Large intestine (tissue), 3 donors: Measurements from ENCODE around the gene BIN2. TPM values are rescaled to one million over a fixed set of nuclear protein-coding genes. Genes with fewer than 3 reads are reported as not detected.
"Not testable (repeated sequence)": the region's sequence is repeated elsewhere in the genome, so short reads cannot be mapped to it uniquely, and the experiment has no call there.

ENCODE experiments used
- DNase-seq, 2 donors: peaks; one replicate each; pipeline versions ENCODE4 v3.0.0 to v3.0.0-alpha.2; 2013
- H3K27ac ChIP-seq: one replicate; pipeline ENCODE4 v1.5.1; 2013; ENCODE audit warnings: low read length
- H3K27me3 ChIP-seq: 2 replicates; pipeline ENCODE4 v1.6.1; 2013; ENCODE audit warnings: low read length; ENCODE audit not compliant: control insufficient read depth, insufficient read depth
- H3K36me3 ChIP-seq: 2 replicates; pipeline ENCODE4 v1.6.1; 2013; ENCODE audit warnings: low read length; ENCODE audit not compliant: control insufficient read depth, insufficient read depth
- H3K4me1 ChIP-seq: one replicate; pipeline ENCODE4 v1.6.1; 2013; ENCODE audit warnings: low read length; ENCODE audit not compliant: control insufficient read depth, insufficient read depth
- H3K4me3 ChIP-seq: one replicate; pipeline ENCODE4 v1.5.1; 2013; ENCODE audit warnings: low read length
- H3K9me3 ChIP-seq: one replicate; pipeline ENCODE4 v1.6.1; 2013; ENCODE audit warnings: mild to moderate bottlenecking, low read depth, low read length, moderate library complexity; ENCODE audit not compliant: control insufficient read depth
- WGBS: methylation state at CpG from one replicate; pipeline ENCODE4 v1.1.5; 2013; ENCODE audit warnings: low lambda C conversion rate; ENCODE audit not compliant: insufficient coverage; 5-methylcytosine and 5-hydroxymethylcytosine counted together
- polyA plus RNA-seq: library from polyadenylated mRNA; unstranded; fragments of 120-200 nt; gene quantifications from one replicate; pipeline ENCODE4 v1.2.1, GENCODE V29; 2013

Gene BIN2
- polyA plus RNA-seq, 1 donor, result 7.0 TPM

DNA sequence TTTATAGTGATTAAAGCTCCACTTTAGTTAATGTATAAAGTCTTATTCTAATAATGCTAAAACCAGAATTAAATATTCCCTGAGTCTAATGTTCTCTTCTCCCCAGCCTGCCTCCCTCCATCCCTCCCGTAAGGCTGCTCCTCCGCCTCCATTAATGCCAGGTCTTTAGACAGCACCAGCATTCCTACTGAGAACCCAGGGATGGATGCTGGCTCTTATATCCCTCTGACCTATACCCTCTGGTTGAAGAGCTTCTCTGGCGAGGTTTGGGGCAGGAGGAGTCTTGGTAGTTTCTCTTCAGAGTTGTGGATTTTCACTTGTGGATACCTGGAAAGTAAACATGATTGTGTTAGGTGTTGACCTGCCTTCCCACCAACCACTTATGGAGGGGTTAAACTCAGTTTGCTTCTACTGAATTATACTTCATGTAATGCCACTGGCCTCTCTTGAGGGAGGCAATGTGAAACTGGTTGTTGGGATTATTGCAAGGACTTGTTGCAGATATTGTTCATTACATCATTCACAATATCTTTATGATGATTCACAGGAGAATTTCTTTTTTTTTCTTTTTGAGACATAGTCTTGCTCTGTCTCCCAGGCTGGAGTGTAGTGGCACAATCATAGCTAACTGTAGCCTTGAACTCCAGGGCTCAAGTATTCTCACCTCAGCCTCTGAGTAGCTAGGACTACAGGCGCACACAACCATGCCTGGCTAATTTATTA is 42.6 kb downstream of the BIN2 start:
- Histone ChIP-seq H3K4me1 (no peaks in the 10 kb centered on the region), H3K4me3 (no peak overlapping the region), H3K36me3 (no peaks in the 10 kb centered on the region), H3K27me3 (no peaks in the 10 kb centered on the region), H3K27ac (no peak overlapping the region), H3K9me3 (no peaks in the 10 kb centered on the region)
- no peak for DNase-seq
- no CpG with 5 or more reads among the region's 4 CpGs for WGBS

GRCh38 chr12:51275088-51275487 is 48.9 kb downstream of the BIN2 start:
- Histone ChIP-seq H3K9me3 (no peaks in the 10 kb centered on the region), H3K36me3 (no peaks in the 10 kb centered on the region), H3K4me1 (peaks cover 14% of the 10 kb centered on the region), H3K27me3 (no peaks in the 10 kb centered on the region), H3K4me3 (no peak overlapping the region), H3K27ac (no peak overlapping the region)
- peak; percentile 19 to 57 for DNase-seq
- WGBS, result no CpG with 5 or more reads among the region's 1 CpG

GRCh38 chr12:51272810-51273209 is 51.2 kb downstream of the BIN2 start:
- not testable (repeated sequence) for H3K36me3 ChIP-seq, H3K9me3 ChIP-seq, H3K4me3 ChIP-seq, H3K27ac ChIP-seq, H3K27me3 ChIP-seq, DNase-seq
- H3K4me1 ChIP-seq, result peaks cover 14% of the 10 kb centered on the region
- no CpG with 5 or more reads among the region's 7 CpGs for WGBS

DNA sequence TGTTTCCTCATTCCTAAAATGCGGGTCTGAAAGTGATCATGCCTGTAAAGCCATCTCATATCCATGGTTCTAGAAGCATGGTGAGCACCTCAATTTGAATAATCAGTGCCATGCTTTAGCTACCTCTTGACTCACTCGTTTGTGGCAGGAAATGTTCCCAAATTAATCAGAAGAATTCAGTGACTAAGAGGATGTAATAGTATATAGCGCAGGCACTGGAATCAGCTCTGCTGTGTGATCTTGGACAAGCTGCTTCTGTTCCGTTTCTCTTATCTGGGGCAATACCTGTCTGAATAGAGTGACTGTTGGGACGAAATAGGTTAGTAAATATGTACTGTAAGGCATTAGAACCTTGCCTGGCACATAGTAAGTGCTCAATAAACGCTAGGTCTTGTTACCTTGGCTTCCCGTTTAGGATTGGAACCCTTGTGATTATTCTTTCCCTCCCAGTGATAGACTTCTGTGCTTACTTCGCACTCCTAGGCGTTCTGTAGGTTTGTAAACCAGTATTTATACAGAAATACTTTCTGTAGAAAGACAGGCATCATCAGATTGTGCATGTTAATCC is 52.9 kb downstream of the BIN2 start:
- H3K4me3 ChIP-seq, result peak overlapping the region; percentile 70
- H3K9me3 ChIP-seq, result no peaks in the 10 kb centered on the region
- H3K4me1 ChIP-seq, result peaks cover 14% of the 10 kb centered on the region
- WGBS, result 100% methylated on average over 2 of the region's 9 CpGs
- peak in 1 of 2 donors; percentile 16 for DNase-seq
- peak overlapping the region; percentile 97 for H3K27ac ChIP-seq
- no peaks in the 10 kb centered on the region for H3K36me3 ChIP-seq
- H3K27me3 ChIP-seq, result peaks cover 2% of the 10 kb centered on the region

GRCh38 chr12:51270067-51270950 is 53.7 kb downstream of the BIN2 start, which contains the start of gene SMAGP:
Gene SMAGP, minus strand, starts transcription at chr12:51270415. Its CDS starts 1,137 bp downstream, at chr12:51269278.
- no CpG with 5 or more reads among the region's 83 CpGs for WGBS
- peaks cover 2% of the 10 kb centered on the region for H3K27me3 ChIP-seq
- DNase-seq, result peak; percentile 78 to 91
- no peaks in the 10 kb centered on the region for H3K36me3 ChIP-seq
- no peaks in the 10 kb centered on the region for H3K9me3 ChIP-seq
- H3K27ac ChIP-seq, result peak within 1 kb of the TSS; percentile 97
- H3K4me3 ChIP-seq, result peak within 1 kb of the TSS; percentile 70
- H3K4me1 ChIP-seq, result peaks cover 14% of the 10 kb centered on the region

DNA sequence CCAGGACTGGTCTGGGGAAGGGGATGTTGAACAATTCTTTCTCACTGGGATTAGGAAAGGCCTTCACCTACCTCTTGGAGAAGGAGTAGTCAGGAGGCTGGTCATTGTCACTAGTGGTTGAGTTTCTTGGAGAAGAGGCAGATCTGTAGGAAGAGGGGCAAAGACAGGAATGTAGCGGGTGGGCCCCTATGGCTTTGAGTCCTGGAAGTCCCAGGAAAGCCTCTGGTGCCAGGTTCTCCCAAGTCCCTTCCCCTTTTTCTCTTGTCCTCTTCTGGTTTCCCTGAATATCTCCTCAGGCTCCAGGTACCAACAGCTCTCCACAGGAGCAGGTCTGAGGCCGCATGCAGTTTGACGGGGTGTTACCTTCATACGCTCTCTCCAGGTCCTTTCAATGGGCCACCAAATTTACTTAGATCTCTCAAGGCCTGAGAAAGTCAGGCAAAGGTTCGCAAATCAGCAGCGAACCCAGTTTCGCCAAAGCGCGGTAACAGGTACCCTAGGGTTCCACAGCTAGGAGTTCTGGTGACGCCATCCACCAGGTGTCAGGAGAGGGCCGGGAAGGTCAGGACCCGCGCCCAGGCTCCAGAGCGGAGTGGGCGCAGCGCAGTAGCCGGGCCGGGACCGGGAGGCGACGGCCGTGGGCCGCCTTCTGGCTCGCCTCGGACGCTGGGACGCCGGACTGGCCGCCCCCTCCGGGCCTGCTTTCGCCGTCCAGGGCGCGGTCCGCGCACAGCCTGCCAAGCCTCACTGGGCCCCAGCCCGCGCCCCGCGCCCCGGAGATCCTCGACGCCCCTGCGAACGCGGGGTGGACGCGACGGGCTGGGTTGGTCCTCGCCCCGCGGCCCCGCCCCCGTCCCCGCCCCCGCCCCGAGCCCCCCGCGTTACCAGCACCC is 54.6 kb downstream of the BIN2 start:
- peak overlapping the region; percentile 70 for H3K4me3 ChIP-seq
- no peaks in the 10 kb centered on the region for H3K9me3 ChIP-seq
- H3K4me1 ChIP-seq, result peaks cover 7% of the 10 kb centered on the region
- no CpG with 5 or more reads among the region's 59 CpGs for WGBS
- H3K27me3 ChIP-seq, result peaks cover 2% of the 10 kb centered on the region
- H3K27ac ChIP-seq, result peak overlapping the region; percentile 74
- DNase-seq, result peak; percentile 53 to 82
- no peaks in the 10 kb centered on the region for H3K36me3 ChIP-seq

- no peak overlapping the region for H3K27ac ChIP-seq
- H3K4me3 ChIP-seq, result no peak overlapping the region
- H3K9me3 ChIP-seq, result no peaks in the 10 kb centered on the region
- peaks cover 2% of the 10 kb centered on the region for H3K27me3 ChIP-seq
- H3K36me3 ChIP-seq, result no peaks in the 10 kb centered on the region
- no peak for DNase-seq
- no peaks in the 10 kb centered on the region for H3K4me1 ChIP-seq
Observed at GRCh38 chr12:51265024-51265423, 59.0 kb downstream of the BIN2 start.

GRCh38 chr12:51264297-51264696 is 59.7 kb downstream of the BIN2 start:
- WGBS, result no CpG with 5 or more reads among the region's 5 CpGs
- H3K4me1 ChIP-seq, result no peaks in the 10 kb centered on the region
- no peaks in the 10 kb centered on the region for H3K27me3 ChIP-seq
- H3K4me3 ChIP-seq, result no peak overlapping the region
- no peaks in the 10 kb centered on the region for H3K36me3 ChIP-seq
- no peak for DNase-seq
- H3K27ac ChIP-seq, result no peak overlapping the region
- H3K9me3 ChIP-seq, result no peaks in the 10 kb centered on the region

DNA sequence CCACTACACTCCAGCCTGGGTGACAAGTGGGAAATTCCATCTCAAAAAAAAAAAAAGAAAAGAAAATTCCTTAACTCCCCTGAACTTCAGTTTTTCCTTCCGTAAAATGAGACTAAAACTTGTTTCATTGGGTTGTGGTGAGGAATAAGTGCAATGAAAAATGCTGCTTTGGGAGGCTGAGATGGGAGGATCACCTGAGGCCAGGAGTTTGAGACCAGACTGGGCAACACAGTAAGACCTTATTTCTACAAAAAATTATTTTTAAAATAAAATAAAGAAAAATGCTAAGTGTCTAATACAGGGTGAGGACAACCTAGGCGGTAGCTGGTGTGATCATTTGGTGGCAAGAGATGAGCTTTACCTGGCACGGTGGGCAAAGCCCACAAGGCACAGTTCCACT is 60.6 kb downstream of the BIN2 start:
- no peaks in the 10 kb centered on the region for H3K9me3 ChIP-seq
- H3K36me3 ChIP-seq, result no peaks in the 10 kb centered on the region
- WGBS, result 100% methylated on average over 2 of the region's 3 CpGs
- no peaks in the 10 kb centered on the region for H3K27me3 ChIP-seq
- no peak for DNase-seq
- no peaks in the 10 kb centered on the region for H3K4me1 ChIP-seq
- H3K4me3 ChIP-seq, result no peak overlapping the region
- H3K27ac ChIP-seq, result no peak overlapping the region

DNA sequence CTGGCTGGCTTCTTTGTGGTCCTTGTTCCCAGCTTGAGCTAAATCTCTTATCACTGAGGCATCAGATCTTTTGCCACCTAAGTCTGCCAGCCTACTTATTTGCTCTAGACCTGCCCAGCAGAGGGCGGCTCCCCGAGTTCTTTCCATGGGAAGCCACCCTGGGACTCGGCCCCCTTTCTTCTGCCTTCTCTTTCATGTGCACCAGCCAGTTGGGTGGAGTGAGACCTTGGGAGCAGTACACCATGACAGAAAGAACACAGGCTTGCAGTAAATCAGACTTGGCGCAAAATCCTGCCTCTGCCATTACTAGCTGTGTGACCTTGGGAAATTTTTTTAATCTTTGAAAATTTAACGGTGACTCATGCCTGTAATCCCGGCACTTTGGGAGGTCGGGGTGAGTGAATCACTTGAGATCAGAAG is 61.2 kb downstream of the BIN2 start:
- no CpG with 5 or more reads among the region's 7 CpGs for WGBS
- Histone ChIP-seq H3K9me3 (no peaks in the 10 kb centered on the region), H3K4me3 (no peak overlapping the region), H3K4me1 (no peaks in the 10 kb centered on the region), H3K27me3 (no peaks in the 10 kb centered on the region), H3K27ac (no peak overlapping the region), H3K36me3 (no peaks in the 10 kb centered on the region)
- peak; percentile 16 to 50 for DNase-seq
